Measurements from ENCODE around the gene GNPAT.

DNA sequence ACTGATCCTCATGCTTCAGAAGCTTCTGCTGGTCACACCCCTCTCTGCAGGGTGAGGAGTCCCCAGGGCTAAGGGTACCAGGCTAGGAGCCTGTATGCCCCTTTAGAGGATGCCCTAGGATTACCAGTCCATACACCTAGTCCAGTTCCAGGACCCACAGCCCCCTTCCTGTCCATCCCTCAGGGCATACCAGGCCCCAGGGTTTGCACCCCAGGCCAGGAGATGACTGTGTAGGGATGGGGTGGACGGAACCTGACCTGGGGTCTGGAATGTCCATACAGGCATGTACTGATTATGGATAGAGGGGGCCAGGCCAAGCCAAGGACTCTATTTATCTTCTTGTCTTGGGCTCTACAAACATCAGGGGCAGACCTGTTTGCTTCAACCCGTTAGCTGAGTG is 44.3 kb upstream of the GNPAT start:
- TF ChIP-seq TAF1 (conservative IDR thresholded peaks at IDR 0.05) (no peak), EGR1 (IDR thresholded peaks at IDR 0.05; ENCODE audit: low read depth in 2 of 2) (no peak), RAD21 (IDR thresholded peaks at IDR 0.05) (no peak), GABPA (IDR thresholded peaks at IDR 0.05 in 1 of 2, conservative IDR thresholded peaks at IDR 0.05 in 1 of 2) (no peak), SP1 (IDR thresholded peaks at IDR 0.05) (no peak), FOXA1 (IDR thresholded peaks at IDR 0.05) (no peak), RXRA (IDR thresholded peaks at IDR 0.05) (no peak), JUND (IDR thresholded peaks at IDR 0.05) (no peak), YY1 (IDR thresholded peaks at IDR 0.05) (no peak)
- TF ChIP-seq, protein P1, sequence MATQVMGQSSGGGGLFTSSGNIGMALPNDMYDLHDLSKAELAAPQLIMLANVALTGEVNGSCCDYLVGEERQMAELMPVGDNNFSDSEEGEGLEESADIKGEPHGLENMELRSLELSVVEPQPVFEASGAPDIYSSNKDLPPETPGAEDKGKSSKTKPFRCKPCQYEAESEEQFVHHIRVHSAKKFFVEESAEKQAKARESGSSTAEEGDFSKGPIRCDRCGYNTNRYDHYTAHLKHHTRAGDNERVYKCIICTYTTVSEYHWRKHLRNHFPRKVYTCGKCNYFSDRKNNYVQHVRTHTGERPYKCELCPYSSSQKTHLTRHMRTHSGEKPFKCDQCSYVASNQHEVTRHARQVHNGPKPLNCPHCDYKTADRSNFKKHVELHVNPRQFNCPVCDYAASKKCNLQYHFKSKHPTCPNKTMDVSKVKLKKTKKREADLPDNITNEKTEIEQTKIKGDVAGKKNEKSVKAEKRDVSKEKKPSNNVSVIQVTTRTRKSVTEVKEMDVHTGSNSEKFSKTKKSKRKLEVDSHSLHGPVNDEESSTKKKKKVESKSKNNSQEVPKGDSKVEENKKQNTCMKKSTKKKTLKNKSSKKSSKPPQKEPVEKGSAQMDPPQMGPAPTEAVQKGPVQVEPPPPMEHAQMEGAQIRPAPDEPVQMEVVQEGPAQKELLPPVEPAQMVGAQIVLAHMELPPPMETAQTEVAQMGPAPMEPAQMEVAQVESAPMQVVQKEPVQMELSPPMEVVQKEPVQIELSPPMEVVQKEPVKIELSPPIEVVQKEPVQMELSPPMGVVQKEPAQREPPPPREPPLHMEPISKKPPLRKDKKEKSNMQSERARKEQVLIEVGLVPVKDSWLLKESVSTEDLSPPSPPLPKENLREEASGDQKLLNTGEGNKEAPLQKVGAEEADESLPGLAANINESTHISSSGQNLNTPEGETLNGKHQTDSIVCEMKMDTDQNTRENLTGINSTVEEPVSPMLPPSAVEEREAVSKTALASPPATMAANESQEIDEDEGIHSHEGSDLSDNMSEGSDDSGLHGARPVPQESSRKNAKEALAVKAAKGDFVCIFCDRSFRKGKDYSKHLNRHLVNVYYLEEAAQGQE (IDR thresholded peaks at IDR 0.05), result no peak
- TF ChIP-seq, protein P2, sequence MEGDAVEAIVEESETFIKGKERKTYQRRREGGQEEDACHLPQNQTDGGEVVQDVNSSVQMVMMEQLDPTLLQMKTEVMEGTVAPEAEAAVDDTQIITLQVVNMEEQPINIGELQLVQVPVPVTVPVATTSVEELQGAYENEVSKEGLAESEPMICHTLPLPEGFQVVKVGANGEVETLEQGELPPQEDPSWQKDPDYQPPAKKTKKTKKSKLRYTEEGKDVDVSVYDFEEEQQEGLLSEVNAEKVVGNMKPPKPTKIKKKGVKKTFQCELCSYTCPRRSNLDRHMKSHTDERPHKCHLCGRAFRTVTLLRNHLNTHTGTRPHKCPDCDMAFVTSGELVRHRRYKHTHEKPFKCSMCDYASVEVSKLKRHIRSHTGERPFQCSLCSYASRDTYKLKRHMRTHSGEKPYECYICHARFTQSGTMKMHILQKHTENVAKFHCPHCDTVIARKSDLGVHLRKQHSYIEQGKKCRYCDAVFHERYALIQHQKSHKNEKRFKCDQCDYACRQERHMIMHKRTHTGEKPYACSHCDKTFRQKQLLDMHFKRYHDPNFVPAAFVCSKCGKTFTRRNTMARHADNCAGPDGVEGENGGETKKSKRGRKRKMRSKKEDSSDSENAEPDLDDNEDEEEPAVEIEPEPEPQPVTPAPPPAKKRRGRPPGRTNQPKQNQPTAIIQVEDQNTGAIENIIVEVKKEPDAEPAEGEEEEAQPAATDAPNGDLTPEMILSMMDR (IDR thresholded peaks at IDR 0.05; ENCODE audit: low read depth, low read length, missing input control), result no peak
- TF ChIP-seq, protein P3, sequence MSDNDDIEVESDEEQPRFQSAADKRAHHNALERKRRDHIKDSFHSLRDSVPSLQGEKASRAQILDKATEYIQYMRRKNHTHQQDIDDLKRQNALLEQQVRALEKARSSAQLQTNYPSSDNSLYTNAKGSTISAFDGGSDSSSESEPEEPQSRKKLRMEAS (IDR thresholded peaks at IDR 0.05), result no peak
- TF ChIP-seq, protein P4, sequence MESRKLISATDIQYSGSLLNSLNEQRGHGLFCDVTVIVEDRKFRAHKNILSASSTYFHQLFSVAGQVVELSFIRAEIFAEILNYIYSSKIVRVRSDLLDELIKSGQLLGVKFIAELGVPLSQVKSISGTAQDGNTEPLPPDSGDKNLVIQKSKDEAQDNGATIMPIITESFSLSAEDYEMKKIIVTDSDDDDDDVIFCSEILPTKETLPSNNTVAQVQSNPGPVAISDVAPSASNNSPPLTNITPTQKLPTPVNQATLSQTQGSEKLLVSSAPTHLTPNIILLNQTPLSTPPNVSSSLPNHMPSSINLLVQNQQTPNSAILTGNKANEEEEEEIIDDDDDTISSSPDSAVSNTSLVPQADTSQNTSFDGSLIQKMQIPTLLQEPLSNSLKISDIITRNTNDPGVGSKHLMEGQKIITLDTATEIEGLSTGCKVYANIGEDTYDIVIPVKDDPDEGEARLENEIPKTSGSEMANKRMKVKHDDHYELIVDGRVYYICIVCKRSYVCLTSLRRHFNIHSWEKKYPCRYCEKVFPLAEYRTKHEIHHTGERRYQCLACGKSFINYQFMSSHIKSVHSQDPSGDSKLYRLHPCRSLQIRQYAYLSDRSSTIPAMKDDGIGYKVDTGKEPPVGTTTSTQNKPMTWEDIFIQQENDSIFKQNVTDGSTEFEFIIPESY (IDR thresholded peaks at IDR 0.05), result no peak
